Stimulated activated CD8-positive, alpha-beta memory T cell treated with anti-CD3 and anti-CD28 coated beads, Interleukin-15, amount 100 ng/mL, for 24 hours (primary cell): ENCODE data around the gene PRICKLE2.

ENCODE experiments used
- DNase-seq: peaks from one replicate; pipeline ENCODE4 v3.0.0-alpha.2; 2020; ENCODE audit warnings: low read depth

PRICKLE2 gene

GRCh38 chr3:64220161-64220914 lies 4.9 kb downstream of the PRICKLE2 start:
- no peak for DNase-seq

DNA sequence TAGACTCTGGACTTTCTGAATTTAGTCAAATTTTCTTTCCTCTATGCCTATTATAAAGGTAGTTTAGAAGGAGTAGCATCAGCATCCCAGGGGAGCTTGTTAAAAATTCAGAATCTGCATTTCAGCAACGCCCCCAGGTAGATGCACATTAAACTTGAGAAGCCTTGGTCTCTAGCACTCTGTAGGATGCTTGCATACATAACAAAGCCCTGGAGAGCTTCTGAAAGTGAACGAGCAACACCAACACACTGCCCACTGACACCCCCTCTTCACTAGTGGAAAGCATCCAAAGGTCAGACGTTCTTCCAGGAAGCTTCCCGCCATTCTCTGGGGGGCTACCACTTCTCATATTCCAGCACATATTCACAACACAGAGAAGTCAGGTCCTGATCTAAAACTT lies 6.5 kb downstream of the PRICKLE2 start:
- DNase-seq: no peak

DNA sequence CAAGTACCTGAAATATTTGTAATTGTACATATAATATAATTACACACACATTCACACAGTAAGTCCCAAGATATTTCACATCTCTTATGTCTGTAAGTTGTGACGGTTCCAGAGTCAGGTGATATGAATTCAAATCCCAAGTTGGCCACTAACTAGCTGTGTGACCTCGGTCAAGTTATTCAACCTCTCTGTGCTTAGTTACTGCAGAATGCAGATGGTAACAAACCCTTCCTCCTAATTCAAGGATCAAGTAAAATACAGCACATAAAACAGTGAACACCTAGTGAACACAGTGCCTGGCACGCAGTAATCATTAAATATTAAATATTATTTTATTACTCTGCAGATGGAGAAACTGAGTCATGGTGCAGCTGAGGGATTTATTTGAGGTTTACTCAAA lies 6.9 kb downstream of the PRICKLE2 start:
- DNase-seq: no peak

DNA sequence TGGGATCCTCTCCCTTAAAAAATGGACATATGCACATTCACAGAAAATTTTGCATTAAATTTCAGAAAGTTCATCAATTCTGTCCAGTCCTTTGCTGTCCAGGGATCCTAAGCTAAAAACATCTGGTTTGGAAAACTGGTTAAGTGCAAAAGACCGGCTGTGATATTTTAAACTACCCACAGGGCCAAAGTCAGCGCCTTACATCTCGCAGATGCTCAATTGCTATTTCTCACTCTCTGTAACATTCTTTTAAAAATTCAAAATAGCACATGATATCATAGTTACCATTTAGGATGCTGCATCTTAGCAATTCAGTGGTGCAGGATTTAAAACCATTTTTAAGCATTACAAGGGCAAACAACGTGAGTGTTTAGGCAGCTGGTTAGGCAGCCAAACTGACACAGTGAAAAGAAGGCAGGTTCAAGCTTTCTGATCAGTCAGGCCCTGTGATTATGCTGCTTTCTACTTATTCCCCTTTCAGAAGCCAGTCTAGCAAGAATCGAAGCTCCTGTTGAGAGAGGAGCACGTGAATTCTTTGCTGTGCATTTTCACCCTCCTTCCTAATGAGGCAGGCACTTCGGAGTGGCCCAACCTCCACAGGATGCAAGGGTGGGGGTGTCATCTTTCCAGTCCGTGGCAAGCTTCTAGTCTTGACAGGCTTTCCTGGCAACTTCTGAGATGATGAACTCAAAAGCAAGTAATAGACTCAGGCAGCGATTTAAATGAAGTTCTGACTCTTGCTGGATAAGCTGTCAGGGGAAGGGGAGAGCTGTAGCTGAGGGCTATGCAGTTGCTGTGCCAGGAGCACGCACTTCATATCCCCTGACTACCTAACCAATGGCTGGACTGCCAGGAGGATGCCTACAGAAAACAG lies 8.8 kb downstream of the PRICKLE2 start:
- no peak for DNase-seq

GRCh38 chr3:64215559-64215958 lies 9.7 kb downstream of the PRICKLE2 start:
- no peak for DNase-seq

DNA sequence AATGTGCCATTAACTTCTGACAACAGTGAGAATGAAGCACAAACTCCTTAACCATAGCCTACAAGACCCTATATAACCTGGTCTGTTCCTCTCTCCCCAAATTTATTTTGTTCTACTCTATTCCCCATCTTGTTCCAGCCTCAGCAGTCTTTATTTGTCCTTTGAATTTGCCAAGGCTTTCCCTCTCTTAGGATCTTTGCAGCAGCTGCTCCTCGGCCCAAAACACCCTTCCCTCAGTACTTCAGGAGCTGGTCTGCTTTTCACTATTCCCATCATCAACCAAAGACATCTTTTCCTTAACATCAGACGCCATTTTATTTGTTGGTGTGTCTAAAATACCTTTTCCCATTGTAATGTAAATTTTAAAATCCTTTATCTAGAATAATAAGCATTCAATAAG lies 10.2 kb downstream of the PRICKLE2 start:
- DNase-seq: no peak

- DNase-seq: no peak
Measured at GRCh38 chr3:64214381-64215018, 10.8 kb downstream of the PRICKLE2 start.

DNA sequence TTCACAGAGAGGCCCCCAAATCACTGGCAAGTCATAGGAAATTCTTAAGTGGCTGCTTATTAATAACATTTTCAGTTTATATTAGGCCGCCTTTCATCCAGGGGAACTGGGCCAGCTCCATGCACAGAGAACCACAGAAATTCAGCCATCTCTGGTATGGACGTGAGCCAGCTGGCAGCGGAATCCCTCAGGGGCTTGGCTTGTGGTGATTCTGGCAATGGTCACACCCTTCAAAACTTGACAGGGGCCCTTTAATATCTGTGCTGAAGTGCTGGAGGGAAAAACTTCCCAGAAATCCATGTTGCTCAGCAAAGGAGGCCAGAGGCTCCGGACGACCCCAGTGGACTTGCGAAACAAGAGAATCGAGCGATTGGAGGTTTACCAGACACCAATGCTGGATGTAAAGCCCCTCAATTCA lies 11.3 kb downstream of the PRICKLE2 start:
- no peak for DNase-seq

GRCh38 chr3:64213224-64213878 lies 11.9 kb downstream of the PRICKLE2 start:
- no peak for DNase-seq

GRCh38 chr3:64209866-64210621 lies 15.2 kb downstream of the PRICKLE2 start:
- no peak for DNase-seq

GRCh38 chr3:64207289-64208080 lies 17.8 kb downstream of the PRICKLE2 start:
- DNase-seq: no peak

GRCh38 chr3:64203969-64204908 lies 21.0 kb downstream of the PRICKLE2 start:
- DNase-seq: no peak

- no peak for DNase-seq
Measured at GRCh38 chr3:64203216-64203615, 22.1 kb downstream of the PRICKLE2 start.

DNA sequence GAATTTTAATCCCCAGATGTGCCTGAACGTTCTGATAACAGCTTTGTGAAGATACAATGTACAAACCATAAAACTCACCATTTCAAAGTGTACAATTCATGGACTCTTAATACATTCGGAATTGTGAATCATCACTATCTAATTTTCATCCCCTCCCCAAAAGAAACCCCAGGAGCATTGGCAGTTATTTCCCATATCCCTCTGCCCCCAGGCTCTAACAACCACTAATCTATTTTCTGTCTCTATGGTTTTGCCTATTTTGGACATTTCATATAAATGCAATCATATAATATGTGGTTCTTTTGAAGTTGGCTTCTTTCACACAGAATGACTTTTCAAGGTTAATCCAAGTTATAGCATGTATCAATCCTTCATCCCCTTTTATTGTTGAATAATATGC lies 25.3 kb downstream of the PRICKLE2 start:
- no peak for DNase-seq

GRCh38 chr3:64196236-64196929 lies 28.9 kb downstream of the PRICKLE2 start:
- no peak for DNase-seq

DNA sequence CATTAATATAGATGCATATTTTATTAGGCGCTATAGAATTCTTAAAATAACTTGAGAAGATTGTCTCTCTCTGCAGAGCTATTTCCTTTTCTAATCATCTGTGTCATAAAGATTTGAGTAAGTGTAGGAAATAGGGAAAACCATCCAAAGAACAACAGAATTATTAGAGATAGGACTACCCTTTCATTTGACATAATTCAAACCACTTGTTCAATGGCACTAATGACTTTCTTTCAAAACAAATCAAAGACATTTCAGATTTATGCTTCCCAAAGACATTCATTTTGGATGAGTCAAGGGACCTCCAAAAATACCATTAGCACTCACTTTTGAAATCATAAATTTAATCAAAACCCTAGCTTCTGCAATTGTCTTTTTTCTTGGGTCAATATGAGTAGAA lies 29.5 kb downstream of the PRICKLE2 start:
- DNase-seq: no peak

GRCh38 chr3:64191822-64192221 lies 33.4 kb downstream of the PRICKLE2 start:
- no peak for DNase-seq

- no peak for DNase-seq
Measured at GRCh38 chr3:64190517-64191515, 34.5 kb downstream of the PRICKLE2 start.
